Subcutaneous abdominal adipose tissue (tissue), 5 donors: ENCODE data around the gene TMEM8B.

ENCODE experiments used
- H3K27ac ChIP-seq: one replicate; pipeline ENCODE4 v1.7.0; 2013; ENCODE audit warnings: low read depth, mild to moderate bottlenecking, inconsistent platforms, low read length, moderate library complexity
- H3K27me3 ChIP-seq, 5 donors: one replicate each; pipeline ENCODE4 v1.7.0; 2013; ENCODE audit warnings: low read length in 5 of 5, inconsistent platforms in 1 of 5; ENCODE audit not compliant: control insufficient read depth in 5 of 5, insufficient read depth in 4 of 5
- H3K36me3 ChIP-seq, 5 donors: one replicate each; pipeline ENCODE4 v1.7.0; 2013; ENCODE audit warnings: low read length in 5 of 5; ENCODE audit not compliant: control insufficient read depth in 5 of 5, insufficient read depth in 5 of 5
- H3K4me1 ChIP-seq, 5 donors: one replicate each; pipeline ENCODE4 v1.7.0; 2013; ENCODE audit warnings: low read length in 5 of 5, mild to moderate bottlenecking in 3 of 5, moderate library complexity in 1 of 5; ENCODE audit not compliant: control insufficient read depth in 5 of 5, insufficient read depth in 5 of 5
- H3K4me3 ChIP-seq, 5 donors: one replicate each; pipeline ENCODE4 v1.7.0; 2013; ENCODE audit warnings: low read length in 5 of 5, low read depth in 1 of 5
- H3K9ac ChIP-seq, 5 donors: one replicate each; pipeline ENCODE4 v1.7.0; 2013; ENCODE audit warnings: low read length in 5 of 5, mild to moderate bottlenecking in 4 of 5, moderate library complexity in 3 of 5
- H3K9me3 ChIP-seq, 5 donors: one replicate each; pipeline ENCODE4 v1.7.0; 2013; ENCODE audit warnings: low read length in 5 of 5; ENCODE audit not compliant: control insufficient read depth in 5 of 5
- donor health status: healthy.
- donor health status: healthy.
- donor health status: healthy.
- donor health status: healthy.
- donor health status: healthy.

TMEM8B gene

GRCh38 chr9:35845824-35846771, 17.1 kb downstream of the TMEM8B start:
- H3K4me3 ChIP-seq = no peak overlapping the region
- no peak overlapping the region for H3K9ac ChIP-seq
- peaks cover 3 to 17% (median 14%) of the 10 kb centered on the region in 5 donors for H3K36me3 ChIP-seq
- H3K4me1 ChIP-seq = peaks cover 2 to 38% (median 35%) of the 10 kb centered on the region in 5 donors
- H3K27me3 ChIP-seq = peaks cover 0 to 12% (median 0%) of the 10 kb centered on the region in 5 donors
- no peaks in the 10 kb centered on the region for H3K9me3 ChIP-seq
- no peak overlapping the region for H3K27ac ChIP-seq

DNA sequence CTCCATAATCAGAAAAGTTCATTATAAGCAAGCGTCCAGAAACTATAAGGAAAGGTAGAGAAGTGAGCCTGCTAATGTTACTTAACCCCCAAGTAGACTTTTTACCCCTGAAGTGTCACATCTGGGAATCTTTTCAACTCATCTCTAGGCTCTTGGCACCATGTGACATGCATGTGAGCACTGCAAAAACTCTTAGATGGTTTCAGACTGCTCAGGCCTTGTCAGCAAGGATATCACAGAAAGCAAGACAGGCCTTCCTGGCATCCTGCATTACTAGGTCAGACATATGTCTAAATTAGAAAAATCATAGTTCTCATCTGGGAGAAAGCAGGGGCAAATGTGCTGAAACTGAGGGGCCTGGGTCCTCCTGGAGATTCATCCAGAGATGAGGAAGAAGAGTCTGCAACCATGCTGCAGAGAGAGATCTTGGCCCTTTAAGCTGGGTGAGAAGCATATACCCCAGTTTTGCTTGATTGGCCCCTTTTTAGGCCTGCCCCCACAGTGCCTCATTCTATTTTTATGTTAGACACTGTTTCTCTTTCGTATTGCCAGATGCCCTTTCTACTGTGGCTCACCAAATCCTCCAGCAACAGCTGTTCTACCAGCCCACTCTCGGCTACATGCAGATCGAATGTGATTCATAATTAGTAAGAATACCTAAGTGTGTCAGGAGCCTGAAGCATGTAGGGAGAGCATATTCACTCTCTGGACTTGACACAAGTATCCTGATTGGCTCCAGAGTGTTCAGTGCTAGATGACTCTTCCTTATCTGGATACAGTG, 19.0 kb downstream of the TMEM8B start:
- Histone ChIP-seq H3K9ac (no peak overlapping the region), H3K4me1 (peaks cover 2 to 27% (median 21%) of the 10 kb centered on the region in 5 donors), H3K36me3 (peaks cover 3 to 21% (median 14%) of the 10 kb centered on the region in 5 donors), H3K27me3 (peaks cover 0 to 16% (median 0%) of the 10 kb centered on the region in 5 donors), H3K27ac (no peak overlapping the region), H3K9me3 (no peaks in the 10 kb centered on the region), H3K4me3 (no peak overlapping the region)

DNA sequence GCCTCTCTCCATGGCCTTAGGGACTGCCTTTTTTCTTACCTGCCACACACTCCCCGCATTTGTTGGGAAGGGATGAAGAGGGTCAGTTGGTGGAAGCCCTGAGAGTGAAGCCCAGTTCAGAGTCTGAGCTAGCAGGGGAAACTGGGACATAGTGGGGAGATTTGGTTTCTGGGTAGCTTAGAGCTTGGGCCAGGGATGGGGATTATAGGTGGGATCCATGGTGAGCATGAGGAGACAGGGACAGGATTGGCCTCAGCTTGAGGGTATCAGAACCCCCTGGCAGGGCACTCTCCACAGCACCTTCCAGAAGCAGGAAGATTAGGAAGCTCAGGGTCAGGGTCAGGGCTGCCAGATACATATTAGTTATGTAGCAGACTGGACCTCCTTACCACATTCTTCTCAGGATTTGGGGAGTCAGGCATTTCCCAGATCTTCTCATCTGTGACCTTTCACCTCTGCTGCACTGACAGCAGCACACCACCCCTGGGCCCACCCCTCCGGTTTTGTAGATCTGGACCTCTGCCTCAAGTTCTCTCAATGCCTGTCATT, 23.3 kb downstream of the TMEM8B start:
- H3K27ac ChIP-seq = no peak overlapping the region
- no peak overlapping the region for H3K9ac ChIP-seq
- H3K9me3 ChIP-seq = no peaks in the 10 kb centered on the region
- H3K4me1 ChIP-seq = no peaks in the 10 kb centered on the region
- H3K4me3 ChIP-seq = no peak overlapping the region
- H3K36me3 ChIP-seq = peaks cover 3 to 18% (median 6%) of the 10 kb centered on the region in 5 donors
- peaks cover 0 to 20% (median 12%) of the 10 kb centered on the region in 5 donors for H3K27me3 ChIP-seq

GRCh38 chr9:35852876-35853865, 24.1 kb downstream of the TMEM8B start:
- Histone ChIP-seq H3K4me3 (no peak overlapping the region), H3K27ac (no peak overlapping the region), H3K4me1 (no peaks in the 10 kb centered on the region), H3K36me3 (peaks cover 0 to 15% (median 5%) of the 10 kb centered on the region in 5 donors), H3K27me3 (peaks cover 0 to 19% (median 12%) of the 10 kb centered on the region in 5 donors), H3K9me3 (no peaks in the 10 kb centered on the region), H3K9ac (no peak overlapping the region)

- Histone ChIP-seq H3K4me3 (no peak overlapping the region), H3K4me1 (peaks cover 0 to 8% (median 0%) of the 10 kb centered on the region in 5 donors), H3K27me3 (peaks cover 0 to 17% (median 14%) of the 10 kb centered on the region in 5 donors), H3K36me3 (peaks cover 0 to 10% (median 2%) of the 10 kb centered on the region in 5 donors), H3K9ac (no peak overlapping the region), H3K9me3 (no peaks in the 10 kb centered on the region), H3K27ac (no peak overlapping the region)
Observed at GRCh38 chr9:35854091-35854762, 25.2 kb downstream of the TMEM8B start.

GRCh38 chr9:35856206-35856605, 27.2 kb downstream of the TMEM8B start:
- Histone ChIP-seq H3K4me1 (peaks cover 0 to 15% (median 0%) of the 10 kb centered on the region in 5 donors), H3K27ac (no peak overlapping the region), H3K4me3 (no peak overlapping the region), H3K27me3 (peaks cover 0 to 27% (median 21%) of the 10 kb centered on the region in 5 donors), H3K9ac (no peak overlapping the region), H3K36me3 (peaks cover 0 to 10% (median 0%) of the 10 kb centered on the region in 5 donors), H3K9me3 (no peaks in the 10 kb centered on the region)

DNA sequence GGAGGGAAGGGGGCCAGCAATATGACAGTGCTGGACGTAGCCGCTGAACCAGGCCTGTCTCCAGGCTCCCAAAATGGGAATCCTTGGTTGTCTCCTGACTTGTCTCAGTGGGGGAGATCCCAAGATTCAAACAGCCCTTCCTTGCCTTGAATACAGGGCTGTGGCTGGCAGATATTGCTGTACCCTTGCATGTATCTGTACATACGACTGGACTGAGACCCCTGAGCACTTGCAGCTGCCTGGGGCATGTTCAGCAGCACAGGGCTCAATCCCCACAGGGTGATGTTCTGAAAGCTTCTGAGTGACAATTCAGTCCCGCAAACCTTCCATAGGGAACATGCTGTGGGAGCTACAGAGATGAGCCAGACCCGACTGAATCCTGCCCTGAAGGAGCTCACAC, 27.9 kb downstream of the TMEM8B start:
- H3K36me3 ChIP-seq = peaks cover 0 to 10% (median 0%) of the 10 kb centered on the region in 5 donors
- no peak overlapping the region for H3K9ac ChIP-seq
- peaks cover 0 to 15% (median 0%) of the 10 kb centered on the region in 5 donors for H3K4me1 ChIP-seq
- peaks cover 0 to 32% (median 24%) of the 10 kb centered on the region in 5 donors for H3K27me3 ChIP-seq
- no peak overlapping the region for H3K4me3 ChIP-seq
- H3K27ac ChIP-seq = no peak overlapping the region
- no peaks in the 10 kb centered on the region for H3K9me3 ChIP-seq

- H3K4me1 ChIP-seq = peaks cover 0 to 15% (median 0%) of the 10 kb centered on the region in 5 donors
- no peak overlapping the region for H3K9ac ChIP-seq
- H3K4me3 ChIP-seq = no peak overlapping the region
- peaks cover 0 to 4% (median 0%) of the 10 kb centered on the region in 5 donors for H3K36me3 ChIP-seq
- no peaks in the 10 kb centered on the region for H3K9me3 ChIP-seq
- H3K27ac ChIP-seq = no peak overlapping the region
- peaks cover 3 to 35% (median 28%) of the 10 kb centered on the region in 5 donors for H3K27me3 ChIP-seq
Observed at GRCh38 chr9:35858458-35858857, 29.4 kb downstream of the TMEM8B start.
